GM18508 (cell line): Measurements from ENCODE around the gene VSTM1.

ENCODE experiments used
- ATAC-seq: cut with Tn5 transposase; IDR thresholded peaks from one replicate; pipeline ENCODE4 v1.9.1; 2021; ENCODE audit warnings: moderate number of reproducible peaks; ENCODE audit not compliant: insufficient read depth, unreplicated experiment

Gene VSTM1

DNA sequence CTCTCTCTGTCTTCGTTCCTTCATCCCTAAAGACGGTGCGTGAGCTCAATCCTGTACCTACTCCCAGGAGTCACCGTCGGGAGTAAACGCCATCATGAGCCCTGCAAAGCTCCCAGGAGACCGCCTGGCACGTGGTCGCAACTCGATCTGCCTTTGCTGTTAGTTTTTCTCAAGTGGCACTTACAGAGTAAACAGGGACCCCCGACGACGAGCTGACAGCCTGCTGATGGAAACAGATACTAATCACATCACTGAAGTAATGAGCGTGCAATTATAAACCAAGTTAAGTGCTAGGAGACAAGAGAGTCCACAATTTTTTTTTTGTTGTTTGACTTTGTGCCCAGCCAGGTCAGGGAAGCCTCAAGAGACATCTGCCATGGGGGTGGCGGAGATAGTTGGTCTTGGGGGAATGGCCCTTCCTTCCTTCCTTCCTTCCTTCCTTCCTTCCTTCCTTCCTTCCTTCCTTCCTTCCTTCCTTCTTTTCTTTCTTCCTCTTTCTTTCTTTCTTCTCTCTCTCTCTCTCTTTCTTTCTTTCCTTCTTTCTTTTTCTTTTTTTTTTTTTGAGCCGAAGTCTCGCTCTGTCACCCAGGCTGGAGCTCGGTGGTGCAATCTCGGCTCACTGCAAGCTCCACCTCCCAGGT, 48.7 kb downstream of the VSTM1 start:
- ATAC-seq: no peak

DNA sequence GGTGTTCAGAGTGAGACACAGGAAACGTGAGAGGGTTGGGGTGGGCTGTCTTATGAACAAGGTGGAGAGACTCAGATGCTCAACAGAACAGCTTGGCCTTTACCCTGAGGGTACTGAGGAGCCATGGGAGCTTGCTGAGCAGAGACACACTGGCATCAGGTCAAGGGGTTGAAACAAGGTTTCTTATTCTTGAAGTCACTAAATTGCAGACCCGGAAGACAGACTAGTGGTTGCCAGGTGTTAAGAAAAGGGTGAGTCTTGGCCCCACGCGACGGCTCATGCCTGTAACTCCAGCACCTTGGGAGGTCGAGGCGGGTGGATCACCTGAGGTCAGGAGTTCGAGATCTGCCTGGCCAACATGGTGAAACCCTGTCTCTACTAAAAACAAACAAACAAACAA, 49.8 kb downstream of the VSTM1 start:
- no peak for ATAC-seq

DNA sequence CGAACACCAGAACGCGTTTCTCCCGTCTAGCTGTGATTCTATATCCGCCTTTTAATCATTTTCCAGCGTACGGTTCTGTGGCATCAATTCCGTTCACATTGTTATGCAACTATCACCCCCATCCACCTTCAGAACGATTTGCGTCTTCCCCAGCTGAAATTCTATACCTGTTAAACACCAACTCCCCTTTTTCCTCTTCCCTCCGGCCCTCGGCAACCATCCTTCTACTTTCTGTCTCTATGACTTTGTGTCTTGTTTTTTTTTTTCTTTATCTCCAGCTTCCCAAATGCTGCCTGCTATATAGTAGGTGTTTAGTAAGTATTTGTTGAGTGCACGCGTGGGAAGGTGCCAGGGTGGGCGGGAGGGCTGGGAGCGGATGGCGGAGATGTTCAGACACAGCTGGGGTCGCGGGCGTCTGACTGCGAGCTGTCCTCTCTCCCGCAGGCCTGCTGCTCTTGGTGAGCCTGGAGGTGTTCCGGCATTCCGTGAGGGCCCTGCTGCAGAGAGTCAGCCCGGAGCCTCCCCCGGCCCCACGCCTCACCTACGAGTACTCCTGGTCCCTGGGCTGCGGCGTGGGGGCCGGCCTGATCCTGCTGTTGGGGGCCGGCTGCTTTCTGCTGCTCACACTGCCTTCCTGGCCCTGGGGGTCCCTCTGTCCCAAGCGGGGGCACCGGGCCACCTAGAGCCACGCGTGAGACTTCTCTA, 52.0 kb downstream of the VSTM1 start:
- ATAC-seq: no peak

DNA sequence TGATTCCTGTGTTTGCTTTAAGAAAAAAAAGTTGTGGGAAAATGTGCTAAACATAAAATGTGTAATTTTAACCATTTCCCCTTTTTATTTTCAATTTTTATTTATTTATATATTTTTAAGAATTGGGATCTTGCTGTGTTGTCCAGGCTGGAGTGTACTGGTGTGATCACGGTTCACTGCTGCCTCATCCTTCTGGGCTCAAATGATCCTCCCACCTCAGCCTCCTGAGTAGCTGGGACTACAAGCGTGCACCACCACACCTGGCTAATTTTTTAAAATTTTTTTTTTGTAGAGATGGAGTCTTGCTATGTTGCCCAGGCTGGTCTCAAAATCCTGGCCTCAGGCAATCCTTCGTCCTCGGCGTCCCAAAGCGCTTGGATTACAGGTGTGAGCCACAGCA, 53.2 kb downstream of the VSTM1 start:
- ATAC-seq: no peak

DNA sequence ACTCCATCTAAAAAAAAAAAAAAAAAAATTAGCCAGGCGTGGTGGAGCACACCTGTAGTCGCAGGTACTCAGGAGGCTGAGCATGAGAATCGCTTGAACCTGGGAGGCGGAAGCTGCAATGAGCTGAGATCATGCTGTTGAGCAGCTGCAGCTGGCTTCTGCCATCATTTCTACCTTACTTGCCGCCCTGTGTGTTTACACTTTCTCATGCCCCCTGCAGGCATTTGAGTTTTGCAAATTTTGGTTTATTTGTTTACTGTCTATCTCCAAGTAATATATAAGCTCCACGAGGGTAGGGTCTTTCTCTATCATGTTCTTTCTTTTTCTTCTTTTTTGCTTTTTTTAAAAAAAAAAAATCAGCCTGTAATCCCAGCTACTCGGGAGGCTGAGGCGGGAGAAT, 54.3 kb downstream of the VSTM1 start:
- ATAC-seq: no peak

DNA sequence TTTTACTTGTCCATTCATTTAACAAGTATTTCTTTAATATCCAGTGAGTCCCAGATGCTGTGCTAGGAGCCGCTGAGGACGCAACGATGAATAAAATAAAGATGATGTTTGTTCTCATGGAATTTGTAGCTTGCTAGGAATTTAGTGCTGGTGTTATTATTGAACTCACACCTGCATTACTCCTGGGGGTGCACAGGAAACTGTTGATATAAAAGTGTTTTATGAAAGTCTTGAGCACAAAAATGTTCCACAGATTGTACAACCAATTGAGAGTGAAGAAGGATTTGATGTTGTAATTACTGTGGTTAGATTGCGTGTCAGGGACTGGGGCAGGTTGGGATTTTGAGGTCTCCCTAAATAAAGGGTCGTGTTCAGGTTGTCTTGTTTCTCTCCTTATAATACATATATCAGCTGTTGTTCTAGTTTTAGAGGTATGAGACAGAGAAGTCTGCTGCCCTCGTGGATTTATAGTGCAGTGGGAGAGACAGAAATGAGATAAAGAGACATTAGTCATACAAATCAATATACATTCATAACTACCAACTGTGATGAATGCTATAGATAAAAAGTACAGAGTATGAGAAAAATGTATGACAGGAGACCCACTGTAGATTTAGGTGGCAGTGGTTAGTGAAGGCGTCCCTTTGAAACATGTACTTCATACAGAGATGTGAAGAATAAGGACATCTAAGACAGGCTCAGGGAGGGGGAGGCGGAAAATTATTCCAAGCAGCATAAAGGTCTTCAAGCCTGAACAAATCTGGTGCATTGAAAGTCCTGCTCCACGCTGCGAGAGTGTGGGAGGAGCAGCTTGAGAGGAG, 61.0 kb downstream of the VSTM1 start:
- ATAC-seq: no peak

DNA sequence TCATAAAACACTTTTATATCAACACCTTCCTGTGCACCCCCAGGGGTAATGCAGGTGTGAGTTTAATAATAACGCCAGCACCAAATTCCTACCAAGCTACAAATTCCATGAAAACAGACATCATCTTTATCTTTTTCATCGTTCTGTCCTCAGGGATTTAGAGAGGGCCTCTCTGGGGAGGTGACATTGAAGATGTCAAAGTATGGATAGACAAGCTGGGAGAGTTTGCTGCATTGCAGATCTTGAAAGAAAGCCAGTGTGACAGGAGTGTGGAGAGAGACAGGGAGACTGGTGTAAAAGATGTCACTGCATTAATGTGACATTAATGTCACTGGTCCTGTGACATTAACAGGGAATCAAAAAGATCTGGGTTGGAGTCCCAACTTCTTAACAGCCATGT, 62.2 kb downstream of the VSTM1 start:
- no peak for ATAC-seq

DNA sequence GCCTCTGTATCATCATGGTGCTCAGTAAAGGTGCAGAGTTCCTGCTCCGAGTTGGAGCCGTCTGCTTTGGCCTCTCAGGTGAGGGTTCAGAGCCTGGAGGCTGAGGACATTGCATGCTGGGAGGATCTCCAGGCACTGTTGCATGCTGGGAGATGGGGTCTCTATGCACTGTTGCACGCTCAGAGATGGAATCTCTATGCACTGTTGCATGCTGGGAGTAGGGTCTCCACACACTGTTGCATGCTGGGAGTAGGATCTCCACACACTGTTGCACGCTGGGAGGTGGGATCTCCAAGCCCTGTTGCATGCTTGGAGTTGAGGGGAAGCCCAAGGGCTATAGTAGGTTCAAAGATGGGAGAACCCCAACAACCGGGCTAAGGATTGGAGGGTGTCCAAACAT, 64.0 kb downstream of the VSTM1 start:
- ATAC-seq: no peak

DNA sequence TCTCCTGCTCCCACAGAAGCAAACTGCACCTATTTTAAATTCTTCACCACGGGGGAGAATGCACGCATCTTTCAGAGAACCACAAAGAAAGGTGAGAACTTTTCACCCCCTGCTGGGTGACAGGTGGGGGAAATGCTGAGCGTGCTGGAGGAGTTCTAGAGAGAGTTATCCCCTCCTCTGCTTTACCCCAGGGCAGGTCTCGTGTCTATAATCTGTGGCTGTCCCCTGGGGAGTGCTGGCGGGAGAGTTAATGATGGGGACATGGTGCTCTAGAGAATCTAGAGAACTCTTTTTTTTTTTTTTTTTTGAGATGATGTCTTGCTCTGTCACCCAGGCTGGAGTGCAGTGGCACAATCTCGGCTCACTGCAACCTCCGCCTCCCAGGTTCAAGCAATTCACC, 65.5 kb downstream of the VSTM1 start:
- ATAC-seq: no peak

DNA sequence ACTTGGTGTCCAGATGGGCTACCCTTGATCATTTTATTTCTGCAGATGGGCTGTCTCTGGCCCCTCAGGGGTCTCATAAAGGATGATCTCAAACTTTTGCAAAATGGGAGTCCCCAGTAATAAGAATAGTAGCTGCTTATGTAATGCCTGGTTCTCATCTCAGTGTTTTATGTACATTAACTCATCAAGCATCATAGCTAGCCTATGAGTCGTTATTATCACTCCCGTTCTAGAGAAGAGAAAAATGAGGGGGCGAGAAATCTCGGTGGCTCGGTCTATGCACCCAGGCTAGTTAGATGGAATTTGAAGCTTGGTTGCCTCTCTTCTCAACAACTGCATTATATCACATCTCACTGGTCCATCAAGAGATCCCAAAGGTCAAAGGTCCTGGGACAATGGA, 68.9 kb downstream of the VSTM1 start:
- ATAC-seq: no peak

DNA sequence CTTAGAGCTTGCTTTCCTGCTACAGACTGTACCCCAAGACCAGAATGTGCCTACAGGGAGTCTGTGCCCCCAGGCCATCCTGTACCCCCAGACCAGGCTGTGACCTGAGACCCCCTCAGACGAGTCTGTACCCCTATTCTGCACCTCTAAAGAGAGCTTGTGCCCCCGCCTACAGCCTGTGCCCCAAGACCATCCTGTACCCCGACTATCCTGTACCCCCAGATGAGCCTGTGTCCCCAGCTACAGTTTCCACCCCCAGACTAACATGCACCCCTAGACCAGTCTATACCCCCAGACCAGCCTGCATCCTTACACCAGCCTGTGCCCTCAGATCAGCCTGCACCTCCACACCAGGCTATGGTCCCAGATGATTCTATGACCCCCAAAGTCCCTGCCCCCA, 70.2 kb downstream of the VSTM1 start:
- ATAC-seq: no peak

DNA sequence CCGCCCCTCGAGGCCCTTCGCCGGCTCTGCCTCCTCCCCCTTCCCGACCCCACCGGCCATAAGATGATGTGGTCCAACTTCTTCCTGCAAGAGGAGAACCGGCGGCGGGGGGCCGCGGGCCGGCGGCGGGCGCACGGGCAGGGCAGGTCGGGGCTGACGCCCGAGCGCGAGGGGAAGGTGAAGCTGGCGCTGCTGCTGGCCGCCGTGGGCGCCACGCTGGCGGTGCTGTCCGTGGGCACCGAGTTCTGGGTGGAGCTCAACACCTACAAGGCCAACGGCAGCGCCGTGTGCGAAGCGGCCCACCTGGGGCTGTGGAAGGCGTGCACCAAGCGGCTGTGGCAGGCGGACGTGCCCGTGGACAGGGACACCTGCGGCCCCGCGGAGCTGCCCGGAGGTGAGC, 70.9 kb downstream of the VSTM1 start:
- ATAC-seq: no peak

DNA sequence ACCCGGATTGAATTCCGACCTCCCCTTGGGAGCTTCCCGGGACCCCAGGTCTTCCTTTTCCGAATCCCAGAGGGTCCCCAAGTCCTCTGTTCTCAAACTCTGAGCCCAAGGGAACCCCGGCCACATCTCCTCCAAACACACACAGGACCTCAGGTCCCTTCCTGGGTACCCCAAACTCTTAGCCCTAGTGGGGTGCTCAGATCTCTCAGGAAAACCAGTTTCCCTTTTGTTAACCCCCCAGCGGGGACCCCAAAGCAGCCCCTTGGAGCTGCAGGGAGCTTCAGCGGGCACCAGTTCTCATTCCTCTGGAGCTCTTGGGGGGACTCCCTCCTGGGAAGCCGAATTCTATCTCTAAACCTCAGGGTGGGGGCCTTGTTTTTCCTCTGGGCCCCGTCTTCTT, 71.5 kb downstream of the VSTM1 start:
- ATAC-seq: no peak

DNA sequence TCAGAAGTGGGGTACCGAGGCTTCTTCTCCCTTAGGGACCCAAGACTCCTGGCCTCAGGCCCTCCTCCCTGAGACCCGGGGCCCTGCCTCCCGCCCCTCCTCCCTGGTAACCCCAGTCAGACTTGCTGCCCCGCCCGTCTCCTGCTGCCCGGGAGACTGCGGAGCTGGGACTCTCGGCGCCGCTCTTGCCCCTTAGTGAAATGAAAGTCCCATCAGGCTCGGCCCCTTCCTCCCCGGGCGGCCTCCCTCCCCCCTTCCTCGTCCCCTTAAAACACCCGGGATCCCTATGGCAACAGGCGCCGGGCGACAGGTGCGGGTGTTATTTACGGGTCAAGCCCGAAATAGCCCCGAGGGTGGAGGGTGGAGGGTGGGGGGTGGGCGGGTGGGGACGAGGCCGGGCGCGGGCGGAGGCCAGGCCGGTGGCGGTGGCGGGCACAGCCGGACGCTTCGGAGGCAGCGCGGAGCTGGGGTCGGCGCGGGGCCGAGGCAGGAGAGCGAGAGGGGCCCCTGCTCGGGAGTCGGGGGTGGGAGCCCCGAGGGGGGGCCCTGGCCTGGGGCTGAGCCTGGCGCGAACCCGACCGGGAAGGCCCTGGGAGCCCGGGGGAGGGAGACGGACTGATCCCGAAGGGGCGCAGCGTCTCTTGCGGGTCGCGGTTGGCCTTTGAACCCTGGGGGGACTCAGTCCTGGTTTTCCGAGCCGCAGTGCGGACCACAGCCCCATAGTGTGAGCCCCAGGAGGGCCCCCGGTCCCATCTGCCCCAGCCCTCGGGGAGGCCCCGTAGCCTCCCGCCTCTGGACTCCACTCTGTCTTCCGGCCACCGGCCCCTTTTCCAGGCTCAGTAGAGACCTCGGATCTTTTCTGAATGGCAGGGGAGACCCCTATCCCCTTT, 72.2 kb downstream of the VSTM1 start, which contains the start of gene CACNG6:
CACNG6 (plus strand) TSS at position 414 of the 890 bp plus-strand sequence. CDS start 1,241 bp downstream, outside the sequence.
- no peak for ATAC-seq
